Natural killer cell (primary cell): Measurements from ENCODE around the gene MOB2. TPM values are rescaled to one million over a fixed set of nuclear protein-coding genes. Genes with fewer than 3 reads are reported as not detected.

ENCODE experiments used
- ATAC-seq, 3 donors: fragments of 150-1000 bp in 2 of 3; fragments of 200-7000 bp in 1 of 3; cut with Tn5 transposase; 1 replicate in 1 of 3; 2 replicates in 2 of 3; pipeline ENCODE4 v1.10.0; 2021; ENCODE audit warnings: mild to moderate bottlenecking in 2 of 3, moderate library complexity in 2 of 3
- DNase-seq, 2 donors: peaks; one replicate each; pipeline versions ENCODE4 v3.0.0 to v3.0.0-alpha.2; 2013 to 2021; ENCODE audit warnings: mixed read lengths in 1 of 2
- H3K27ac ChIP-seq: one replicate; pipeline ENCODE4 v1.5.1; 2013; ENCODE audit warnings: mild to moderate bottlenecking, low read length
- H3K27me3 ChIP-seq: one replicate; pipeline ENCODE4 v1.6.1; 2013; ENCODE audit warnings: low read length; ENCODE audit not compliant: control insufficient read depth, insufficient read depth
- H3K36me3 ChIP-seq: one replicate; pipeline ENCODE4 v1.6.1; 2013; ENCODE audit warnings: low read length; ENCODE audit not compliant: control insufficient read depth, insufficient read depth
- H3K4me1 ChIP-seq: one replicate; pipeline ENCODE4 v1.6.1; 2013; ENCODE audit warnings: low read length; ENCODE audit not compliant: control insufficient read depth, insufficient read depth
- H3K4me3 ChIP-seq: one replicate; pipeline ENCODE4 v1.5.1; 2013; ENCODE audit warnings: low read length
- H3K9me3 ChIP-seq: one replicate; pipeline ENCODE4 v1.6.1; 2013; ENCODE audit warnings: low read length; ENCODE audit not compliant: control insufficient read depth, insufficient read depth
- H3K27ac Mint-ChIP-seq, 2 donors: one replicate each; pipeline ENCODE4 v1.8.0; 2022; ENCODE audit warnings: mild to moderate bottlenecking in 2 of 2, mixed read lengths in 2 of 2, moderate library complexity in 1 of 2
- H3K27me3 Mint-ChIP-seq, 2 donors: one replicate each; pipeline ENCODE4 v1.8.0; 2022; ENCODE audit warnings: low read depth in 2 of 2, mixed read lengths in 2 of 2
- H3K36me3 Mint-ChIP-seq: one replicate; pipeline ENCODE4 v1.8.0; 2022; ENCODE audit warnings: mixed read lengths
- H3K4me1 Mint-ChIP-seq, 2 donors: one replicate each; pipeline ENCODE4 v1.8.0; 2022; ENCODE audit warnings: mixed read lengths in 2 of 2
- H3K4me3 Mint-ChIP-seq: one replicate; pipeline ENCODE4 v1.8.0; 2022; ENCODE audit warnings: mild to moderate bottlenecking, moderate library complexity, mixed read lengths
- H3K9me3 Mint-ChIP-seq, 2 donors: one replicate each; pipeline ENCODE4 v1.8.0; 2022; ENCODE audit warnings: mixed read lengths in 2 of 2
- WGBS: methylation state at CpG from one replicate; pipeline ENCODE4 v1.1.7; 2013; ENCODE audit warnings: missing lambda C conversion rate; ENCODE audit not compliant: insufficient coverage; 5-methylcytosine and 5-hydroxymethylcytosine counted together
- intact Hi-C: fragments of 100-400 bp; cut with micrococcal nuclease; formaldehyde crosslinking; loops from one replicate; pipeline ENCODE4 v1.14.2; 2022
- total RNA-seq, 4 donors: library from RNA; stranded (reverse); fragments of 120-200 nt in 1 of 4; gene quantifications; one replicate each; pipeline versions ENCODE4 v1.2.3 to v1.2.4, GENCODE V29; 2013 to 2022
- TF ChIP-seq, protein P1 (sequence below): fragments of 200-600 bp; IDR thresholded peaks from one replicate; pipeline ENCODE4 v1.8.0; 2022; ENCODE audit warnings: antibody characterized with exemption

Gene MOB2
- total RNA-seq, 3 donors from 2014 or later (not counting 1 experiment from before 2014, with no cell fraction given) = 61.9 to 79.6 (median 78.5) TPM

DNA sequence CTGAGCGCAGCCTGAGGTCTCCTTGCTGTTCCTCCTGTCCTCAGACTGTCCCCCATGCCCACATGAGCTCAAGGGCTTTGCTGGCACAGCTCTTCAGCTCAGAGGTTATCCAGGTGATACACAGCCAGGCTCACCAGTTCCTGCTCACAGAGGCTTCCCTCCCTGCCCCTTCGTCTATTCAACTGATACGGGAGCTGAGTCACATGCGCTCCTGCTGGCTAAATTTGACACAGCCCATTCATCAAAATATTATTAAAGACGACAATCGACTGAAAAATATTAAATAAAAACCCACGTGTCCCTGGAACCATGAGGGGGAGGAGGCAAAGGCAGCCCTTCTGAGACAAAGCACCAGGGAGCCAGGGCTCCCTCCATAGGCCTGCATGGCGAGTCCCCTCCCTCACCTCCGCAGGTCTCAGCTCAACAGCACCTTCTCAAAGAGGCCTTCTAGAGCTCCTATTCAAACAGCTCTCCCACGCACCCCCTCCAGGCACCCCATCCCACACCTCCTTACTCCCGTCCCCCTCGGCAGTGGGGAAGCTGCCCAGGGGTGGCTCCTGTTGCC lies 45.0 kb upstream of the MOB2 start:
- Mint-ChIP-seq H3K9me3 (no peaks in the 10 kb centered on the region), H3K27ac (peak overlapping the region in 1 of 2 donors; percentile 45), H3K36me3 (no peaks in the 10 kb centered on the region), H3K4me1 (peaks cover 49 to 64% of the 10 kb centered on the region in 2 donors), H3K4me3 (no peak overlapping the region), H3K27me3 (no peaks in the 10 kb centered on the region)
- no peaks in the 10 kb centered on the region for H3K9me3 ChIP-seq
- H3K27me3 ChIP-seq = no peaks in the 10 kb centered on the region
- no peak for DNase-seq
- no peak overlapping the region for H3K4me3 ChIP-seq
- intact Hi-C loops = no loop called here
- H3K4me1 ChIP-seq = peaks cover 47% of the 10 kb centered on the region
- H3K36me3 ChIP-seq = peaks cover 25% of the 10 kb centered on the region
- WGBS = 93% methylated on average over 12 of the region's 12 CpGs
- TF ChIP-seq, protein P1, sequence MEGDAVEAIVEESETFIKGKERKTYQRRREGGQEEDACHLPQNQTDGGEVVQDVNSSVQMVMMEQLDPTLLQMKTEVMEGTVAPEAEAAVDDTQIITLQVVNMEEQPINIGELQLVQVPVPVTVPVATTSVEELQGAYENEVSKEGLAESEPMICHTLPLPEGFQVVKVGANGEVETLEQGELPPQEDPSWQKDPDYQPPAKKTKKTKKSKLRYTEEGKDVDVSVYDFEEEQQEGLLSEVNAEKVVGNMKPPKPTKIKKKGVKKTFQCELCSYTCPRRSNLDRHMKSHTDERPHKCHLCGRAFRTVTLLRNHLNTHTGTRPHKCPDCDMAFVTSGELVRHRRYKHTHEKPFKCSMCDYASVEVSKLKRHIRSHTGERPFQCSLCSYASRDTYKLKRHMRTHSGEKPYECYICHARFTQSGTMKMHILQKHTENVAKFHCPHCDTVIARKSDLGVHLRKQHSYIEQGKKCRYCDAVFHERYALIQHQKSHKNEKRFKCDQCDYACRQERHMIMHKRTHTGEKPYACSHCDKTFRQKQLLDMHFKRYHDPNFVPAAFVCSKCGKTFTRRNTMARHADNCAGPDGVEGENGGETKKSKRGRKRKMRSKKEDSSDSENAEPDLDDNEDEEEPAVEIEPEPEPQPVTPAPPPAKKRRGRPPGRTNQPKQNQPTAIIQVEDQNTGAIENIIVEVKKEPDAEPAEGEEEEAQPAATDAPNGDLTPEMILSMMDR = no peak
- ATAC-seq = no peak
- no peak overlapping the region for H3K27ac ChIP-seq

DNA sequence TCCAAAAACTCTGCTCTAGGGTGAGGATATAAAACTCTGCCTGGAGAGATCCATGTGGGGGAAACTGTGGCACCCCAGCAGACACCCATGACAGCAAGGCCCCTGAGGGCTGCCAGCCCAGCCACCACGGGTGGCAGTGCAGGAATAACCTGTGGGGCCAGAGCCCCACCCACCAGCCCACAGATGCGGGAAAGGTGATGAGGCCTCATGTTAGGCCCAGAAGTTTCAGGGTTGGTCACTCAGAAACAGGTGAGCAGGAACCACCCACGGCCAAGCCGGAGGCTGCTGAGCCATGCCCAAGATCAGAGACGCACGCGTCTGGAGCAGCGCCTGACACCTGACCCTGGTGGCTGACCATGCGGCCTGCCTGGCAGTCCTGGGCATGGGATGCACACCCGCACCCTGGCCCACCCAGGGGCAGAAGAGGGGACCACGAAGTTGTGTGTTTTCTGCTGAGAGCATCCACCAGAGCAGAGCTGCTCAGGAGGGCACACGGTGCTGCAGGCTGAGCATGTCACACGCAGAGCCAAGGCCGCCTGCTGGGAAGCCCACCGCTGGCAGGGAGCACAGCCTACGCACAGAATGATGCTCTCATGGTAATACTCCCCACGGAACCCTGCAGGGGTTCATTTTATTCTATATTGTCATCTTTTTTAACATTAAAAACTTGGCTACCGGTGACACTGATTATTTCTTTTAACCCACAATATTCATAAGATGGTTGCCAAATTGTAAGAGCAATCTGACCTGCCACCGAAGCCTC lies 44.3 kb upstream of the MOB2 start:
- ATAC-seq (no peak), DNase-seq (no peak)
- TF ChIP-seq, protein P1 = no peak
- H3K4me3 ChIP-seq = no peak overlapping the region
- H3K36me3 Mint-ChIP-seq = no peaks in the 10 kb centered on the region
- no peaks in the 10 kb centered on the region for H3K27me3 Mint-ChIP-seq
- H3K4me1 ChIP-seq = peaks cover 45% of the 10 kb centered on the region
- peaks cover 48 to 67% of the 10 kb centered on the region in 2 donors for H3K4me1 Mint-ChIP-seq
- whole genome bisulfite sequencing = 92% methylated on average over 19 of the region's 19 CpGs
- H3K27ac Mint-ChIP-seq = peak overlapping the region in 1 of 2 donors; percentile 45
- H3K27me3 ChIP-seq = no peaks in the 10 kb centered on the region
- H3K4me3 Mint-ChIP-seq = no peak overlapping the region
- intact Hi-C loops = no loop called here
- no peaks in the 10 kb centered on the region for H3K9me3 Mint-ChIP-seq
- no peaks in the 10 kb centered on the region for H3K9me3 ChIP-seq
- H3K36me3 ChIP-seq = peaks cover 25% of the 10 kb centered on the region
- no peak overlapping the region for H3K27ac ChIP-seq

DNA sequence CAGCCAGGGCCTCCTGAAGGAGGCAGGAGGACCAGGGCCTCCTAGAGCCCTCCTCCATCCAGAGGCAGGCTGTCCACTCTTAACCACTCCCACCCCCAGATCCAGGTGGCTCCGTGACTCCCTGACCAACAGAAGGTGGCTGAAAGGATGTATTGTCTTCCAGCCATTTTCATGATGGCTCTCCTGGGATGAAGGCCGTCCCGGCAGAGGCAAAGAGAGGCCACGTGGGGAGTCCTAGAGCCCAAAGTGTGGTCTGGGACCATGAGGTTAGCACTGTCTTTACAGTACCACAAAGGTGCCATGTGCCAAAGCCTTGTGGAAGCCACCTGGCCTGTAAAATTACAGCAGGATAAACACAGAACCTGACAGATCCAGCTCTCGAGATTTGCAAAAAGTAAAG lies 43.2 kb upstream of the MOB2 start:
- no peak for ATAC-seq
- Histone ChIP-seq H3K4me3 (no peak overlapping the region), H3K27ac (no peak overlapping the region), H3K9me3 (no peaks in the 10 kb centered on the region), H3K36me3 (peaks cover 25% of the 10 kb centered on the region), H3K4me1 (peaks cover 50% of the 10 kb centered on the region), H3K27me3 (no peaks in the 10 kb centered on the region)
- no peaks in the 10 kb centered on the region for H3K36me3 Mint-ChIP-seq
- H3K4me1 Mint-ChIP-seq = peaks cover 38 to 62% of the 10 kb centered on the region in 2 donors
- TF ChIP-seq, protein P1 = no peak
- 93% methylated on average over 4 of the region's 5 CpGs for WGBS
- no peak for DNase-seq
- no peaks in the 10 kb centered on the region for H3K9me3 Mint-ChIP-seq
- no peak overlapping the region for H3K27ac Mint-ChIP-seq
- intact Hi-C loops = no loop called here
- no peaks in the 10 kb centered on the region for H3K27me3 Mint-ChIP-seq
- H3K4me3 Mint-ChIP-seq = no peak overlapping the region
